Muscle of leg (tissue), 11 donors: ENCODE measurements around the gene PLA2G4A. TPM values are rescaled to one million over a fixed set of nuclear protein-coding genes. Genes with fewer than 3 reads are reported as not detected.

Experiments used
- DNase-seq: peaks from one replicate; pipeline ENCODE4 v3.0.0; 2013
- H3K27ac ChIP-seq: one replicate; pipeline ENCODE4 v1.5.1; 2013; ENCODE audit warnings: mild to moderate bottlenecking, low read length, control low read depth
- H3K27me3 ChIP-seq: one replicate; pipeline ENCODE4 v1.6.1; 2013; ENCODE audit warnings: low read length; ENCODE audit not compliant: control insufficient read depth, insufficient read depth
- H3K36me3 ChIP-seq: one replicate; pipeline ENCODE4 v1.6.1; 2013; ENCODE audit warnings: low read length; ENCODE audit not compliant: control insufficient read depth, insufficient read depth
- H3K4me1 ChIP-seq: one replicate; pipeline ENCODE4 v1.6.1; 2013; ENCODE audit warnings: low read length; ENCODE audit not compliant: control insufficient read depth, insufficient read depth
- H3K4me3 ChIP-seq: one replicate; pipeline ENCODE4 v1.5.1; 2013; ENCODE audit warnings: low read length, control low read depth
- H3K9me3 ChIP-seq: replicated peaks from 2 replicates; pipeline ENCODE4 v1.6.1; 2013; ENCODE audit warnings: low read depth, low read length; ENCODE audit not compliant: control insufficient read depth
- WGBS: methylation state at CpG from one replicate; pipeline ENCODE4 v1.1.5; 2013; ENCODE audit warnings: missing lambda C conversion rate; ENCODE audit not compliant: insufficient coverage; 5-methylcytosine and 5-hydroxymethylcytosine counted together
- polyA plus RNA-seq, 8 donors: library from polyadenylated mRNA; unstranded; fragments of 120-200 nt; gene quantifications; one replicate each; pipeline versions ENCODE4 v1.2.1 to v1.2.3, GENCODE V29; 2013; ENCODE audit warnings: inconsistent platforms in 1 of 8, low replicate concordance in 1 of 8; ENCODE audit not compliant: insufficient read length in 8 of 8, insufficient read depth in 1 of 8
- total RNA-seq: library from RNA; stranded (reverse); fragments of 120-200 nt; gene quantifications from one replicate; pipeline ENCODE4 v1.2.4, GENCODE V29; 2013

PLA2G4A gene
- total and polyA plus RNA-seq, 9 donors = 2.8 to 7.8 (median 4.1) TPM

DNA sequence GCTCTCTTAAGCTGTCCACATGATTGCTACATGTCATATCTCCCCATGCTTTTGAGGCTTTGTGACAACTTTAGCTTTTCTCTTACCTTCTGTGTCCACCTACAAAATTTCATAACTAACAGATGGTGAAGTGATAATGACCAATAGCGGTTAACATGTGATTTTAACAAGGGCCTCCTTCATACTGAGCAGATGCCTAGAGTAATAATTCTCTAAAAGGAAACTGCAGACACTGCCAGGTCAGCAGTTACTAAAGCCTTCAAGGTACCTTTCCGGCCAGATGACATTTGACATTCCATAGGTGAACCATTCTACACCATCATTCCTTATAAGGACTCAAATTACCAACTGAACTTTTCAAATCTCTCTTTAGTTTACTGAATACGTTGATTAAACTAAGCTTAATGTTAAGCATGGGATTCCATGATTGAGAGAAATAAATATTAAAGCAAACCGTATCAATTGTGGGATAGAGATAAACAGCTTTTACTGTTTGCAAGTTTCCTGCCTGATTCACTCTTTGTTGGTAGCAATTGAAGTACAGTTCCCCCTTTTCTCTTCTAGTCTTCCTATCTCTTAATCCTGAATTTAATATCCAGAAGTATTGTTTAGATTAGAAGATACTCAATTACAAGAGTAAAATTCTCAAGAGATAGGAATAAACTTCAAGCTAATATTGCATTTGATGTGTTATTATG is 205.1 kb downstream of the PLA2G4A start:
- DNase-seq = no peak
- WGBS = 33% methylated on average over 1 of the region's 4 CpGs
- H3K9me3 ChIP-seq = no peaks in the 10 kb centered on the region
- H3K4me3 ChIP-seq = no peak overlapping the region
- H3K27me3 ChIP-seq = no peaks in the 10 kb centered on the region
- no peaks in the 10 kb centered on the region for H3K4me1 ChIP-seq
- H3K27ac ChIP-seq = no peak overlapping the region
- H3K36me3 ChIP-seq = no peaks in the 10 kb centered on the region

DNA sequence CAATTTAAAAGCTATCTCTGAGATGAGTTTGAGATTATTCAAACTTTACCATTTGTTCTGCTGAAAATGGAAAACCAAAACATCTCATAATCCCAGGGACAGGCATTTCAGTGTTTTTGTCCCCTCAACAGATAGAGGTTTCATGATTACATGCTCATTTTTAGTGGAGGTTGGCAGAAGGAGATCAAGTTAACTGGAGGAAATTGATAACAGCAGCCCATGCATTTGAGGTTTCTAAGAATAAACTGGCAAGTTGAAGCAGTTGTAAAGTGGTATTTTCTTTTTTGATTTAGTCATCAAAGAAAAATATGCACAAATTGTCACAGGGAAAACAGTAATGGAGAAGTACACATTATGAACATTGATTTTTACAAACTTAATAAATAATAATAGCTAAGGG is 205.8 kb downstream of the PLA2G4A start:
- Histone ChIP-seq H3K27me3 (no peaks in the 10 kb centered on the region), H3K9me3 (no peaks in the 10 kb centered on the region), H3K27ac (no peak overlapping the region), H3K36me3 (no peaks in the 10 kb centered on the region), H3K4me3 (no peak overlapping the region), H3K4me1 (no peaks in the 10 kb centered on the region)
- DNase-seq = no peak

GRCh38 chr1:187037973-187038553 is 209.3 kb downstream of the PLA2G4A start:
- Histone ChIP-seq H3K27me3 (no peaks in the 10 kb centered on the region), H3K27ac (no peak overlapping the region), H3K4me3 (no peak overlapping the region), H3K36me3 (no peaks in the 10 kb centered on the region), H3K9me3 (no peaks in the 10 kb centered on the region), H3K4me1 (no peaks in the 10 kb centered on the region)
- WGBS = no CpG with 5 or more reads among the region's 1 CpG
- no peak for DNase-seq

Other genes with a start within 250 kb of the PLA2G4A start
- gene PTGS2, start 148.5 kb upstream of the PLA2G4A start, total RNA-seq = 1.1 TPM
- 1 to 10 TPM; 1.1 to 5.3 (median 1.8) TPM for gene PTGS2, start 148.5 kb upstream of the PLA2G4A start, polyA plus RNA-seq